HG03432 (cell line): Measurements from ENCODE around the gene GLDN.

Experiments used
- ATAC-seq: cut with Tn5 transposase; IDR thresholded peaks from one replicate; pipeline ENCODE4 v1.9.1; 2021; ENCODE audit warnings: mild to moderate bottlenecking, moderate library complexity; ENCODE audit not compliant: unreplicated experiment

GLDN gene

GRCh38 chr15:51322621-51323296 is 18.7 kb upstream of the GLDN start:
- no peak for ATAC-seq

- ATAC-seq = no peak
Measured at GRCh38 chr15:51323749-51324148, 17.7 kb upstream of the GLDN start.

GRCh38 chr15:51325167-51325566 is 16.3 kb upstream of the GLDN start:
- ATAC-seq = no peak

- no peak for ATAC-seq
Measured at GRCh38 chr15:51327081-51327480, 14.4 kb upstream of the GLDN start.

GRCh38 chr15:51328926-51329325 is 12.5 kb upstream of the GLDN start:
- ATAC-seq = no peak

GRCh38 chr15:51331141-51331540 is 10.3 kb upstream of the GLDN start:
- no peak for ATAC-seq

- no peak for ATAC-seq
Measured at GRCh38 chr15:51332206-51333147, 9.0 kb upstream of the GLDN start.

- no peak for ATAC-seq
Measured at GRCh38 chr15:51333571-51333970, 7.9 kb upstream of the GLDN start.

- ATAC-seq = no peak
Measured at GRCh38 chr15:51334011-51334451, 7.4 kb upstream of the GLDN start.

- ATAC-seq = no peak
Measured at GRCh38 chr15:51335087-51335486, 6.4 kb upstream of the GLDN start.

- peak; percentile 83 for ATAC-seq
Measured at GRCh38 chr15:51335538-51336410, 5.7 kb upstream of the GLDN start.

GRCh38 chr15:51338496-51338895 is 3.0 kb upstream of the GLDN start, which contains the start of gene CYP19A1:
Gene CYP19A1, minus strand, starts transcription at chr15:51338596. Its CDS starts 95,684 bp downstream, at chr15:51242912.
- ATAC-seq = no peak

GRCh38 chr15:51342227-51342999 is 958 bp downstream of the GLDN start:
- ATAC-seq = no peak

GRCh38 chr15:51343466-51343865 is 2.0 kb downstream of the GLDN start:
- ATAC-seq = no peak

GRCh38 chr15:51346136-51346535 is 4.7 kb downstream of the GLDN start:
- no peak for ATAC-seq

GRCh38 chr15:51348688-51349087 is 7.2 kb downstream of the GLDN start:
- peak; percentile 97 for ATAC-seq

GRCh38 chr15:51349156-51349844 is 7.8 kb downstream of the GLDN start:
- no peak for ATAC-seq

- no peak for ATAC-seq
Measured at GRCh38 chr15:51350723-51351122, 9.3 kb downstream of the GLDN start.

- ATAC-seq = no peak
Measured at GRCh38 chr15:51353976-51354375, 12.5 kb downstream of the GLDN start.

GRCh38 chr15:51355096-51355495 is 13.6 kb downstream of the GLDN start:
- ATAC-seq = no peak
